T-helper 1 cell treated with Interleukin-12 subunit alpha and Interleukin-12 subunit beta and Interleukin-4 antibody, amounts not matched to agents 30 ng/mL and 1 ng/mL, for 36 hours (primary cell): ENCODE measurements around the gene KMT5B. TPM values are rescaled to one million over a fixed set of nuclear protein-coding genes. Genes with fewer than 3 reads are reported as not detected.

ENCODE experiments used
- intact Hi-C: fragments of 100-400 bp; cut with micrococcal nuclease; formaldehyde crosslinking; loops from one replicate; pipeline ENCODE4 v1.15.1; 2024
- total RNA-seq: library from RNA; stranded (reverse); gene quantifications from 2 replicates; pipeline ENCODE4 v1.2.3, GENCODE V29; 2022

KMT5B gene
- total RNA-seq, 1 donor from 2014 or later, result 36.7 TPM

GRCh38 chr11:68146704-68147474, 66.2 kb downstream of the KMT5B start:
- intact Hi-C loops, result loop anchor here (5.0 kb wide), 1 partner anchor 1040 kb away; no protein-coding TSS in a partner anchor

GRCh38 chr11:68146010-68146540, 67.0 kb downstream of the KMT5B start:
- intact Hi-C loops, result loop anchor here (5.0 kb wide), 1 partner anchor 1039 kb away; no protein-coding TSS in a partner anchor

GRCh38 chr11:68145120-68145866, 67.8 kb downstream of the KMT5B start:
- intact Hi-C loops, result loop anchor here (5.0 kb wide), 1 partner anchor 1038 kb away; no protein-coding TSS in a partner anchor

- intact Hi-C loops, result no loop called here
Measured at GRCh38 chr11:68143310-68143689, 69.8 kb downstream of the KMT5B start.

- intact Hi-C loops, result no loop called here
Measured at GRCh38 chr11:68142441-68143309, 70.4 kb downstream of the KMT5B start.

DNA sequence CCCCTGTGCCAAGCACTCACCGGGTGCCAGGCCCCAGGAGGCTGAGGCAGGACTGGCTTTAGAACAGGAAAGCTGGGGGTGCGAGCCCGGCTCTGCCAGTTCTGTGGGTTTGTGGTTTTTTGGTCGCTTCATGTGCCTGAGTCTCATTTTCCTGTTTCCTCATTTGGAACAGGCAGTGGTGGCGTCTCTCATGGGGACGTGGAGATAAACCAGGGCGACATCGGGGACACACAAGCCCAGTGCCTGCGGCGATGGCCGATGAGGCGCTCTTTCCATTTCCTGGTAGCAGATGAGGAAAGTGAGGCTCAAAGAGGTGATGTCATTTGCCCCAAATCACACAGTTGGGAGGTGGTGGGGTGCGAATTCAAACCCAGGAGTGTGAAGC, 71.1 kb downstream of the KMT5B start:
- intact Hi-C loops, result no loop called here

DNA sequence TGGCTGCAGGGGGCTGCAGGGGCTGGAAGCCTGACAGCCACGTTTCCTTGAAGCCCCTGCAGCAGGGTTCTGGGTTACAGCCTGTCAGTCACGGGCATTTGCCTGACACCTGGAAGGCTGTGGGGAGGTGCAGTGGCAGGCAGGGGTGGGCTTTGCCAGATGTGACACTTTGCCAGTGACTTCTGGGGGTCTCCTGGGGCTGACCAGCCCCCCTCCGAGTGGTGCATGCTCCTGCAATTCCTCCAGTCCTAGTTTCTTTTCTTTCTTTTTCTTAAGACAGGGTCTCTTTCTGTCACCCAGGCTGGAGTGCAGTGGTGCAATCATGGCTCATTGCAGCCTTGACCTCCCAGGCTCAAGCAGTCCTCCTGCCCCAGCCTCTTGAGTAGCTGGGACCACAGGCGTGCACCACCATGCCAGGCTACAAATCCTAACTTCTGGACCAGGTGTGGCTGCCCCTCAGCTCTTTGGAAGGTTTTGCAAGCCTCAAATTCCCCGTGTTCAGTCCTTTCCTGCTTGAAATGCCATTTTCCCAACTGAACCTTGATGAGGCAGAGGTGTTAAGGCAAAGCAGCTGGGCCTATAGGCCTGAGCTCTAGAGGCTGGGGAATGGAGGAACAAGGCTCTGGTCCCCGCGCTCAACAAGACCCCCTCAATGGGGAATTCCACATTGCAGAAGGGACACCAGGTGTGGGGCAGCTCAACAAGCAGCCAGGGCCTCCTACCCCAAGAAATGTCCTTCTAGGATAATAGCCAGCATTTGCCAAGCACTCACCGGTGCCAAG, 71.7 kb downstream of the KMT5B start:
- intact Hi-C loops, result no loop called here

DNA sequence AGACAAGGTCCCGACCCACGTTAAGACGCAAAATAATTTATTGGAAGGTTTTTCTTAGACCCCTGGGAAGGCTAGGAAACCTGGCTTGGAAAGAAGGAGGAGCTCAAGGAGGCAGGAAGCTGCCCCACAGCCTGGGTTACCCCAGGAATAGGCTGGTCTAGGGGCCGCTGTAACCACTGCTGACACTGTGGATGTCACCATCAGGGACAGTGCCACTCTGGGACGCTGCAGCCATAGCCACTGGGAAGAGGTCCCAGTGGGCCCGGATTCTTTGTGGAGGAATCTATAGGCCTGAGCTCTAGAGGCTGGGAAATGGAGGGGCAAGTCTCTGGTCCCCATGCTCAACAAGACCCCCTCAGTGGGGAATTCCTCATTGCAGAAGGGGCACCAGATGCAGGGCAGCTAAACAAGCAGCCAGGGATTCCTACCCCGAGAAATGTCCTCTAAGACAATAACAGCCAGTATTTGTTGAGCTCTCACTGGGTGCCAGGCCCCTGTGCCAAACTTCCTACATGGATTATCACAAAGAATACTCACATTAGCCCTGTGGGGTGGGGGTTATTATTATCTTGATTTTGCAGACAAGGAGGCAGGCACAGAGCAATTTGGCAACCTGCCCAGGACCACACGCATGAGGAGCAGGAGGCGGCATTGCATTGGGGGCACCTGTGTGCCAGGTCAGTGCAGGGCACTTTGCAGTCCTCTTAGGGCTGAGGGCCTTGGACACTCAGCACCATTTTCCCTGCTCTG, 72.4 kb downstream of the KMT5B start:
- intact Hi-C loops, result no loop called here

DNA sequence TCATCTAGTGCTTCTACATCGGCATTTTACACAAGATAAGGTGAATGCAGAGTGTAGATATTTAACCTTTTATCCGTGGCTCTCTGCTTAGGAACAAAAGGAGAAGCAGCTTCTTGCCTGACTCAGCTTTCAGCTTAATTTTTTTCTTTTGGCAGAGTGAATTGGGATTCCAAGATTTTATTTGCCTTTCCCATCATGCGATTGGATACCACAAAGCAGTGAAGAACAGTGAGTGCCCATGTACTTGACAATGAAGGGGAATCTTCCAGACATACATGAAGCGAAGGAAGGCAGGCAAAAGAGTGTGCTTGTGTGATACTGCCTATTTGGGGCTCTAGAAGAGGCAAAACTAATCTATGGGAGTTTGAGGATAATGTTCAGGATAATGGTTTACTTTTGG, 74.9 kb downstream of the KMT5B start:
- intact Hi-C loops, result no loop called here

GRCh38 chr11:68137833-68138232, 75.3 kb downstream of the KMT5B start:
- intact Hi-C loops, result no loop called here

DNA sequence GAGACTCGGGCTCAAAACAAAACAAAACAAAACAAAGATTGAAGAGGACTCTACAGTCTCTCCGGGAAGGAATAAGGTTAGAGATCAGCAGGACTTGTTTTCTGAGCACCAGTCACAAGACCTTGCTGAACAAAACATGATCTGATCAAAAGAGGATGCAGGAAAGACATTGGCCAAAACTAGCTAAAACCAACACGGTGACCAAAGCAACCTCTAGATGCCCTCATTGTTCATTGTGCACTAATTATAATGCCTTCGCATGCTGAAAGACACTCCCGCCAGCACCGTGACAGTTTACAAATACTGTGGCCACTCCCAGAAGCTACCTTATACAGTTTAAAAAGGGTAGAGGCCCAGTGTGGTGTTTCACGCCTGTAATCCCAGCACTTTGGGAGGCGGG, 76.2 kb downstream of the KMT5B start:
- intact Hi-C loops, result no loop called here

GRCh38 chr11:68135161-68135560, 77.9 kb downstream of the KMT5B start:
- intact Hi-C loops, result no loop called here

DNA sequence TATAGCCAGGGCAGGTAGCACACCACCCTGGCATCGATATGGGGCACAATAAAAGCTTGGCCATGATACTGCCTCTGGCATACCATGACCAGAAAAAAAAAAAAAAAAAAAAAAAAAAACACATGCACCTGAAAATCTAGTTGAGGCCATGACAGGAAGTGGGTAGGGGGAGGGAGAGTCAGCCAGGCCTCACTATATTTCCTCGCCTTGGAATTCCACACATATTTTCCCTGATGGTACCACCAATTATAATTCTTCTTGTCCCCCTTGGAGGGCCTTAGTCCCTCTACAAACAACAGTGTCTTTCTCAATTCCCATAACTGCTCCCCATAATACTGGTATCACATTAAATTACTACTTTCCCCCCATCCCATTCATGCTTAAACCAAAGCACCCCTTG, 79.3 kb downstream of the KMT5B start:
- intact Hi-C loops, result no loop called here

DNA sequence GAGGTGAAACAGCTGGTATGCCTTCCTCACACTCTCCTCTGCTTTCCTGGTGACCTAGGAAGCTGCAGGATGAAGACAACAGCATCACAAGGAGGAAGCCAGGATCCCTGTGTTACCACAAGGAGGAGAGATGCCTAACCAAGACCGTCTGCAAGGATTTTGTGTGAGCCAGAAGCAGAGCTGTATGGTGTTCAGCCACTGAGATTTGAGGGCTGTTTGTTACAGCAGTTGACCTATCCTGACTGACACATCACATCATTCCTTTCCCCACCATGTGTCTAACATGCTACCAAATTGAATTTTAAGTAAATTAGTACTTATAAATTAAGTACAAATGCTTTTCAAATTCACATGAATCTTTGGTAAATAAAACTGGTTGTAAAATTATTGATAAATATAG, 83.0 kb downstream of the KMT5B start:
- intact Hi-C loops, result no loop called here

GRCh38 chr11:68128682-68129327, 84.3 kb downstream of the KMT5B start:
- intact Hi-C loops, result no loop called here

DNA sequence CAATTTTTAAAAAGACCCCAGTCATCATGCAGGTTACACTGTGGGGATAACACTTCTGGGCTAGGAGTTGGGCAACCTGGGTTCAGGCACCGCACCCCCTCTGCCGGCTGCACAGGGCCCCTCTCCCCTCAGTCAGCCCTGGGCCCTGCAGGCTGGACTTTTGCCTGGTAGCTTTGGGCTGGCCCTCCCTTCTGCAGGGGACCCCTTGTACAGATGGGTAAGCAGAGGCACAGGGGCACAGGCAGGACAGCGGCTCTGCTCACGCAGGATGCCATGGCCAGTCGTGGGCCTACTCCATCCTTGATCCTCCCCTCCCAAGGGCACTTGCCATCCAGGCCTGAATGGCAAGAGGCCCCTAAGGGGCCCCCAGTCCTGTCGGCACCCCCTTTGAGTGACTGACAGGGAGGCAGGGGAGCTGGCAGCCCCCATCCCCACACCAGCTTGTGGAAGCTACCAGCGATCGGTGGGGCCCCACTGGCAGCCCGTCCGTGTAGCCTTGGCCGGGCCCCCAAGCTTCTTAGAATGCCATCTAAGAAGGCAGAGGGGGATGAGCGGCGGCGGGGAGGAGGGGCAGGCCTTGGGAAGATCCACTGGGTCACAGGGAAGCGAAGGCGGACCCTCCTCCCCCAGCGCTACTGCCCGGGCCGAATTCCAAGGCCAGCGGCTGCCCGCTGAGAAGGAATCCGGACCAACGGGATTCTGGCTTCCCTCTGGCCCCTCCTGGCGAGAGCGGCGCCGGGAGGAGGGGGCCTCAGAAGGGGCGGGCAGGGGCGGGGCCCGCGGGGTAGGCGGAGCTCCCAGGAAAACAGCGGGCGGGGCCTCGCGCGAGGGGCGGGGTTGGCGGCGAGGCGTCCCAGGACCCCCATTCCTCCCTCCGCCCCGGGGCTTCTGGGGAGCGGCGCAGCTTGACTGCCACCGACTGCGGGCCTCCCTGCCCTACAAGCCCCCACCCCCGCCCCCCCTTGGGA, 85.1 kb downstream of the KMT5B start:
- intact Hi-C loops, result no loop called here

DNA sequence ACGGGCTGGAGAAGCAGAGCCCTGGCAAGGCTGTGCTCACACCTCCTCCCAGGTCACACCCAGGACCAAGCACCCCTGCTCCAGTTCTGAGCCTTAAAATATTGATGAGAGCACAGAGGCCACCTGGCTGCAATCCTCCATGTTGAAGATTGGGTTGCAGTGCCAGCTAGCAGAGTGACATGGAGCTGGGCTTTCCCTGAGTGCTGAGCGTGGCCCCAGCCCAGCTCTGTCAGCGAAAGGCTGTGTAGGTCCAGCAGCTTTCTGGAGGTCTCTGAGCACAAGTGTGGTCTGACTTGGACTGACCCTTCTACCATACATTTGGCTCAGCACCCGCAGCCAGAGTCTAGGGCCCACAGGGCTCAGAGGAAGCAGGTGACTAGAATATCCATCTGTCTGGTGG, 87.9 kb downstream of the KMT5B start:
- intact Hi-C loops, result no loop called here

DNA sequence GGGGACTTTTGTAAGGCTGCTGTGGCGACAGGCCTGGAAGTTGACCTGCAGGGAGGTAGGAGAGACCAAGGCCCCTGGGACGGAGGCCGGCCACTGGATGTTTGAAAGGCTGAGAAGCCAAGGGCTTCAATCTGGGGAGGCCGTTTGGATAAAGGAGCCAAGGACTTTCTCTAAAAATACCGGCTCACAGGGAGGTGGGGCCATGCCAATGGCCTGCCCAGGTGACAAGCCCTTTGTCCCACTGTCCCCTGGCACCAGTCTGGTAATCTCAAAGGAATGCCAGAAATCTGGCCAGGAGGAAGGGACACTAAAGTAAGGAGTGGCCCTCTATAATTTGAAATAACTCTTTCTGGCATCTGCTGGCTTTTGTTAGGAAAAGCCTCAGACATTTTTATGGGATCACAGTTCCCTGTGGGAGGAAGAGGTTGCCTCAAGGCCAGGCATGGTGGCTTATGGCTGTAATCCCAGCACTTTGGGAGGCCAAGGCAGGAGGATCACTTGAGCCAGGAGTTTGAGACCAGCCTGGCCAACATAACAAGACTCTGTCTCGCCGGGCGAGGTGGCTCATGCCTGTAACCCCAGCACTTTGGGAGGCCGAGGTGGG, 90.1 kb downstream of the KMT5B start:
- intact Hi-C loops, result loop anchor here (5.0 kb wide), 1 partner anchor 719 kb away; the partner anchor contains the start of gene CPT1A
